Activated T-cell treated with anti-CD3 and anti-CD28 coated beads, Interleukin-2, amount 50 U/mL, for 72 hours (primary cell): Measurements from ENCODE around the gene KCTD1. TPM values are rescaled to one million over a fixed set of nuclear protein-coding genes. Genes with fewer than 3 reads are reported as not detected.

Experiments
- ATAC-seq, 2 donors: fragments of 150-1000 bp; cut with Tn5 transposase; replicated peaks in 1 of 2; 2 replicates each; pipeline ENCODE4 v1.10.0; 2021; ENCODE audit warnings: moderate library complexity in 2 of 2, mild to moderate bottlenecking in 1 of 2
- DNase-seq, 2 donors: peaks; one replicate each; pipeline ENCODE4 v3.0.0; 2021 to 2022; ENCODE audit warnings: mixed read lengths in 1 of 2
- H3K27ac Mint-ChIP-seq: one replicate; pipeline ENCODE4 v1.8.0; 2022; ENCODE audit warnings: mild to moderate bottlenecking, moderate library complexity, mixed read lengths
- H3K27me3 Mint-ChIP-seq: one replicate; pipeline ENCODE4 v1.8.0; 2022; ENCODE audit warnings: low read depth, mixed read lengths
- H3K36me3 Mint-ChIP-seq, 2 donors: one replicate each; pipeline ENCODE4 v1.8.0; 2022; ENCODE audit warnings: mixed read lengths in 2 of 2, mild to moderate bottlenecking in 1 of 2; ENCODE audit not compliant: insufficient read depth in 2 of 2
- H3K4me1 Mint-ChIP-seq: one replicate; pipeline ENCODE4 v1.8.0; 2022; ENCODE audit warnings: low read depth, mixed read lengths
- H3K4me3 Mint-ChIP-seq, 2 donors: one replicate each; pipeline ENCODE4 v1.8.0; 2022; ENCODE audit warnings: mild to moderate bottlenecking in 2 of 2, mixed read lengths in 2 of 2, moderate library complexity in 2 of 2
- H3K9me3 Mint-ChIP-seq, 2 donors: one replicate each; pipeline ENCODE4 v1.8.0; 2022; ENCODE audit warnings: mixed read lengths in 2 of 2
- total RNA-seq, 2 donors: library from RNA; stranded (reverse); gene quantifications; one replicate each; pipeline ENCODE4 v1.2.3, GENCODE V29; 2022

Gene KCTD1
- total RNA-seq, 2 donors from 2014 or later, result 6.0 to 7.6 TPM

- no peak overlapping the region for H3K4me3 Mint-ChIP-seq
These were observed 141.4 kb downstream of the KCTD1 start for GRCh38 chr18:26406854-26407517.

GRCh38 chr18:26406324-26406723, 142.0 kb downstream of the KCTD1 start:
- no peak for ATAC-seq
- H3K27me3 Mint-ChIP-seq, result no peaks in the 10 kb centered on the region
- H3K36me3 Mint-ChIP-seq, result no peaks in the 10 kb centered on the region
- H3K9me3 Mint-ChIP-seq, result no peaks in the 10 kb centered on the region
- H3K4me3 Mint-ChIP-seq, result no peak overlapping the region
- H3K27ac Mint-ChIP-seq, result no peak overlapping the region
- no peaks in the 10 kb centered on the region for H3K4me1 Mint-ChIP-seq
- DNase-seq, result no peak

More at GRCh38 chr18:26406854-26407517, 141.4 kb downstream of the KCTD1 start:
- ATAC-seq (no peak), DNase-seq (no peak)
- H3K36me3 Mint-ChIP-seq, result no peaks in the 10 kb centered on the region
- no peaks in the 10 kb centered on the region for H3K9me3 Mint-ChIP-seq
- no peaks in the 10 kb centered on the region for H3K4me1 Mint-ChIP-seq
- no peaks in the 10 kb centered on the region for H3K27me3 Mint-ChIP-seq
- H3K27ac Mint-ChIP-seq, result no peak overlapping the region

- peak; percentile 26 to 47 for ATAC-seq
- Mint-ChIP-seq H3K36me3 (no peaks in the 10 kb centered on the region), H3K4me1 (no peaks in the 10 kb centered on the region), H3K4me3 (no peak overlapping the region), H3K27ac (no peak overlapping the region), H3K27me3 (no peaks in the 10 kb centered on the region), H3K9me3 (no peaks in the 10 kb centered on the region)
- peak in 1 of 2 donors; percentile 4 for DNase-seq
These were observed 143.1 kb downstream of the KCTD1 start for GRCh38 chr18:26405190-26405801.
